H1 (cell line): Measurements from ENCODE around the gene ZNF496. TPM values are rescaled to one million over a fixed set of nuclear protein-coding genes. Genes with fewer than 3 reads are reported as not detected.
A peak's percentile ranks its signal among the peaks of the same experiment; 100 is the strongest.

Experiments
- BACH1 ChIP-seq: IDR thresholded peaks from 2 replicates; pipeline ENCODE4 v1.6.1; 2012; ENCODE audit warnings: low read length, improper control_type of control experiment
- CBX8 ChIP-seq: fragments of 300-800, 300-1000 bp; sonication (generic); IDR thresholded peaks from 2 replicates; pipeline ENCODE4 v1.7.1; 2016; ENCODE audit warnings: low read depth, low read length, borderline replicate concordance
- CHD2 ChIP-seq: IDR thresholded peaks from 2 replicates; pipeline ENCODE4 v1.6.1; 2012; ENCODE audit warnings: low read length, improper control_type of control experiment
- CTBP2 ChIP-seq: IDR thresholded peaks from 2 replicates; pipeline ENCODE4 v1.7.0; 2011; ENCODE audit warnings: borderline replicate concordance, mild to moderate bottlenecking, moderate library complexity, mixed read lengths, low read length; ENCODE audit not compliant: insufficient read depth, insufficient read length
- EP300 ChIP-seq, 2 experiments: IDR thresholded peaks; 1 replicate in 1 of 2; 2 replicates in 1 of 2; pipeline ENCODE4 v1.6.1; 2011 to 2012; ENCODE audit warnings: low read depth in 2 of 2, low read length in 2 of 2, mild to moderate bottlenecking in 2 of 2, borderline replicate concordance in 1 of 2, inconsistent platforms in 1 of 2, moderate library complexity in 1 of 2
- HDAC2 ChIP-seq, 2 experiments: fragments of 300-600 bp in 1 of 2; sonication (generic) in 1 of 2; IDR thresholded peaks; 2 replicates each; pipeline ENCODE4 v1.6.1; 2011 to 2012; ENCODE audit warnings: low read depth in 2 of 2, low read length in 2 of 2, mild to moderate bottlenecking in 2 of 2, moderate library complexity in 2 of 2, borderline replicate concordance in 1 of 2, inconsistent platforms in 1 of 2
- HDAC6 ChIP-seq: IDR thresholded peaks from one replicate; pipeline ENCODE4 v1.7.1; 2012; ENCODE audit warnings: low read depth, mild to moderate bottlenecking, inconsistent platforms, low read length, moderate library complexity
- MAFK ChIP-seq: IDR thresholded peaks from 2 replicates; pipeline ENCODE4 v1.6.1; 2012; ENCODE audit warnings: low read depth, mild to moderate bottlenecking, improper control_type of control experiment, low read length
- PHF8 ChIP-seq: fragments of 200-600 bp; sonication (generic); conservative IDR thresholded peaks from 2 replicates; pipeline ENCODE4 v1.7.1; 2012; ENCODE audit warnings: low read depth, mild to moderate bottlenecking, inconsistent platforms, low read length, moderate library complexity
- RAD21 ChIP-seq, 2 experiments: IDR thresholded peaks in 1 of 2; conservative IDR thresholded peaks in 1 of 2; 2 replicates each; pipeline ENCODE4 v1.6.1; 2011; ENCODE audit warnings: low read depth in 2 of 2, low read length in 2 of 2, improper control_type of control experiment in 1 of 2, inconsistent platforms in 1 of 2, mild to moderate bottlenecking in 1 of 2, moderate library complexity in 1 of 2
- RBBP5 ChIP-seq: IDR thresholded peaks from 2 replicates; pipeline ENCODE4 v1.7.1; 2012; ENCODE audit warnings: low read depth, mild to moderate bottlenecking, inconsistent platforms, low read length, moderate library complexity, borderline replicate concordance
- RXRA ChIP-seq: IDR thresholded peaks from 2 replicates; pipeline ENCODE4 v1.6.1; 2011; ENCODE audit warnings: low read depth, mild to moderate bottlenecking, low read length, moderate library complexity; ENCODE audit not compliant: insufficient read depth
- SIN3A ChIP-seq, 2 experiments: IDR thresholded peaks in 1 of 2; conservative IDR thresholded peaks in 1 of 2; 2 replicates each; pipeline ENCODE4 v1.6.1; 2011 to 2012; ENCODE audit warnings: low read length in 2 of 2, improper control_type of control experiment in 1 of 2, low read depth in 1 of 2, mild to moderate bottlenecking in 1 of 2
- SUZ12 ChIP-seq: fragments of 200-600 bp; sonication (generic); IDR thresholded peaks from 2 replicates; pipeline ENCODE4 v1.6.1; 2012; ENCODE audit warnings: mild to moderate bottlenecking, inconsistent platforms, low read length, moderate library complexity, mixed read lengths
- polyA plus RNA-seq, 7 experiments: library from polyadenylated mRNA; depleted of rRNA in 3 of 7; stranded (reverse) in 5 of 7; unstranded in 2 of 7; fragments of >200 nt in 5 of 7; fragments of 200-250 nt in 2 of 7; gene quantifications; 1 replicate in 5 of 7; 2 replicates in 1 of 7; 4 replicates in 1 of 7; pipeline versions ENCODE4 v1.2.1 to v1.2.3, GENCODE V29; 2011 to 2013; ENCODE audit warnings: missing spikeins in 2 of 7, mixed read lengths in 2 of 7
- total RNA-seq: library from RNA; stranded (reverse); fragmentation: NEBNext Ultra II Directional; extraction: Animal tissue kit (Norgen Biotek cat#: 25700); gene quantifications from 2 replicates; pipeline ENCODE4 v1.2.1, GENCODE V29; 2021
- TF ChIP-seq, protein P1 (sequence below): IDR thresholded peaks from 2 replicates; pipeline ENCODE4 v1.6.1; 2012; ENCODE audit warnings: inconsistent platforms
- TF ChIP-seq, protein P2 (sequence below): IDR thresholded peaks from 2 replicates; pipeline ENCODE4 v1.6.1; 2011; ENCODE audit warnings: low read depth, mild to moderate bottlenecking, low read length; ENCODE audit not compliant: insufficient read depth
- TF ChIP-seq, protein P3 (sequence below): IDR thresholded peaks from 2 replicates; pipeline ENCODE4 v1.6.1; 2011; ENCODE audit warnings: low read length, improper control_type of control experiment

The ZNF496 gene
- total and polyA plus RNA-seq, 2 of the 8 experiments (the other 6 are each of a cell fraction or from before 2014, with no cell fraction given), result 27.9 to 71.4 TPM

DNA sequence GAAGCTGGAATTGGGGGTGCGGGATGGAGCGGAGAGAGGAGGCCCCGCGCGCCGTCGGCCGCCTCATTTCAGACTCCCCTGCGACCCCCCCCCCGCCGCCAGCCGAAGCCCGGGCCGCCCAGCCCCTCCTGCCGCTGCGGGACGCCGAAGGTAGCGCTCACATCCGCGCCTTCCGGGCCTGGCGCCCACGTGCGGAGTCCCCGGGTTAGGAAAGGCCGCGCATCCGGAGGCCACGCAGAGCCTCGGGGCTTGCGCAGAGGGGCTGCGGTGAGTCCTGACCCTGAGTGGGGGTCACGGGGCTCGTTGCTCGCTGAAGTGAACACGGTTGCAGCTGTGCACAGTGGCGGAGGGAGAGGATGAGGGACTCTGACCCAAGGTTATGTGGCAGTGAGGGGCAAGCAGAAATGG is 552 bp upstream of the ZNF496 start (continued):
- TF ChIP-seq RAD21 (IDR thresholded peaks at IDR 0.05 in 1 of 2, conservative IDR thresholded peaks at IDR 0.05 in 1 of 2; ENCODE audit: low read depth in 2 of 2, low read length in 2 of 2), result no peak
- no peak for TF ChIP-seq CHD2
- no peak for TF ChIP-seq CBX8
- TF ChIP-seq RXRA, result no peak
- no peak for TF ChIP-seq MAFK
- 0 out of 4 replicates have a peak, but pooled peaks of 1 of the 2 experiments have one; percentile 51 for TF ChIP-seq SIN3A (conservative IDR thresholded peaks at IDR 0.05 in 1 of 2, IDR thresholded peaks at IDR 0.05 in 1 of 2; ENCODE audit: low read depth in 1 of 2, low read length in 2 of 2)
- TF ChIP-seq BACH1, result no peak
- no peak for TF ChIP-seq RBBP5
- TF ChIP-seq, protein P1, sequence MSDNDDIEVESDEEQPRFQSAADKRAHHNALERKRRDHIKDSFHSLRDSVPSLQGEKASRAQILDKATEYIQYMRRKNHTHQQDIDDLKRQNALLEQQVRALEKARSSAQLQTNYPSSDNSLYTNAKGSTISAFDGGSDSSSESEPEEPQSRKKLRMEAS, result peak; percentile 88
- TF ChIP-seq HDAC2 (IDR thresholded peaks at IDR 0.05; ENCODE audit: borderline replicate concordance in 1 of 2, low read depth in 2 of 2, low read length in 2 of 2), result no peak
- no peak for TF ChIP-seq SUZ12
- no peak for TF ChIP-seq CTBP2
- TF ChIP-seq, protein P2, sequence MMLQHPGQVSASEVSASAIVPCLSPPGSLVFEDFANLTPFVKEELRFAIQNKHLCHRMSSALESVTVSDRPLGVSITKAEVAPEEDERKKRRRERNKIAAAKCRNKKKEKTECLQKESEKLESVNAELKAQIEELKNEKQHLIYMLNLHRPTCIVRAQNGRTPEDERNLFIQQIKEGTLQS, result no peak
- no peak; the same call in 1 of the 2 replicates for TF ChIP-seq PHF8
- TF ChIP-seq, protein P3, sequence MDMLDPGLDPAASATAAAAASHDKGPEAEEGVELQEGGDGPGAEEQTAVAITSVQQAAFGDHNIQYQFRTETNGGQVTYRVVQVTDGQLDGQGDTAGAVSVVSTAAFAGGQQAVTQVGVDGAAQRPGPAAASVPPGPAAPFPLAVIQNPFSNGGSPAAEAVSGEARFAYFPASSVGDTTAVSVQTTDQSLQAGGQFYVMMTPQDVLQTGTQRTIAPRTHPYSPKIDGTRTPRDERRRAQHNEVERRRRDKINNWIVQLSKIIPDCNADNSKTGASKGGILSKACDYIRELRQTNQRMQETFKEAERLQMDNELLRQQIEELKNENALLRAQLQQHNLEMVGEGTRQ, result no peak
- TF ChIP-seq HDAC6, result no peak
- 0 out of 3 replicates have a peak, but pooled peaks of 1 of the 2 experiments have one; percentile 5 for TF ChIP-seq EP300 (IDR thresholded peaks at IDR 0.05; ENCODE audit: borderline replicate concordance in 1 of 2, low read depth in 2 of 2, low read length in 2 of 2)
